HEK293 (cell line): Measurements from ENCODE around the gene ASTN2.

Source experiments
- CTCF ChIA-PET: fragments of 350-600 bp; formaldehyde crosslinking; extraction: SDS; loops from one replicate; lab custom pipeline; 2021; ENCODE audit warnings: antibody characterized with exemption; lab: Yijun Ruan, JAX
- POLR2A ChIA-PET: fragments of 300-600 bp; formaldehyde crosslinking; extraction: SDS; loops from one replicate; lab custom pipeline; 2020; ENCODE audit warnings: antibody characterized with exemption, inconsistent platforms; lab: Yijun Ruan, JAX
- H3K27ac ChIP-seq: fragments of 200-500 bp; sonication (Bioruptor generic); 2 replicates; pipeline ENCODE4 v1.5.1; 2014; ENCODE audit warnings: low read depth, low read length, control low read depth, inconsistent platforms; ENCODE audit errors: extremely low read depth
- H3K36me3 ChIP-seq, 2 experiments: fragments of 200-500 bp in 1 of 2; sonication (Bioruptor generic) in 1 of 2; 1 replicate in 1 of 2; 2 replicates in 1 of 2; pipeline ENCODE4 v1.5.1; 2014 to 2017; ENCODE audit warnings: inconsistent platforms in 2 of 2, low read length in 2 of 2; ENCODE audit not compliant: control insufficient read depth in 2 of 2, insufficient read depth in 1 of 2
- H3K4me1 ChIP-seq: fragments of 200-500 bp; sonication (Bioruptor generic); 2 replicates; pipeline ENCODE4 v1.5.1; 2014; ENCODE audit warnings: mild to moderate bottlenecking, low read length, inconsistent platforms; ENCODE audit not compliant: control insufficient read depth, insufficient read depth
- H3K4me3 ChIP-seq: 2 replicates; pipeline ENCODE4 v1.5.1; 2011; ENCODE audit warnings: low read depth, mild to moderate bottlenecking, control low read depth, low read length, moderate library complexity
- H3K9me3 ChIP-seq: fragments of 200-500 bp; sonication (Bioruptor generic); 2 replicates; pipeline ENCODE4 v1.5.1; 2014; ENCODE audit warnings: low read depth, low read length, inconsistent platforms; ENCODE audit not compliant: control insufficient read depth, insufficient read depth
- BCL11B ChIP-seq: fragments of 450-650 bp; formaldehyde crosslinking; IDR thresholded peaks from 2 replicates; pipeline ENCODE4 v1.5.1; 2016; ENCODE audit warnings: low read depth, missing biosample characterization, missing genetic modification characterization
- HIC1 ChIP-seq: fragments of 450-650 bp; formaldehyde crosslinking; IDR thresholded peaks from 2 replicates; pipeline ENCODE4 v1.5.1; 2016; ENCODE audit warnings: missing biosample characterization, missing genetic modification characterization
- HOXD13 ChIP-seq: sonication (generic); formaldehyde crosslinking; IDR thresholded peaks from 2 replicates; pipeline ENCODE4 v1.8.0; 2022; ENCODE audit warnings: missing genetic modification reagents, borderline replicate concordance
- KLF1 ChIP-seq: fragments of 450-650 bp; formaldehyde crosslinking; IDR thresholded peaks from 2 replicates; pipeline ENCODE4 v1.5.1; 2016; ENCODE audit warnings: missing biosample characterization, missing genetic modification characterization
- PRDM4 ChIP-seq: fragments of 450-650 bp; formaldehyde crosslinking; IDR thresholded peaks from 2 replicates; pipeline ENCODE4 v1.5.1; 2017; ENCODE audit warnings: missing biosample characterization, missing genetic modification characterization
- ZFP3 ChIP-seq: fragments of 450-650 bp; formaldehyde crosslinking; IDR thresholded peaks from 2 replicates; pipeline ENCODE4 v1.5.1; 2016; ENCODE audit warnings: low read depth, missing biosample characterization, missing genetic modification characterization
- ZFP41 ChIP-seq: fragments of 450-650 bp; formaldehyde crosslinking; IDR thresholded peaks from 2 replicates; pipeline ENCODE4 v1.5.1; 2016; ENCODE audit warnings: missing biosample characterization, missing genetic modification characterization, borderline replicate concordance
- ZNF140 ChIP-seq: fragments of 450-650 bp; formaldehyde crosslinking; IDR thresholded peaks from 2 replicates; pipeline ENCODE4 v1.5.1; 2016; ENCODE audit warnings: missing biosample characterization, missing genetic modification characterization
- ZNF214 ChIP-seq: fragments of 450-650 bp; formaldehyde crosslinking; IDR thresholded peaks from 2 replicates; pipeline ENCODE4 v1.5.1; 2017; ENCODE audit warnings: missing biosample characterization, mild to moderate bottlenecking, missing genetic modification characterization, borderline replicate concordance
- ZNF26 ChIP-seq: fragments of 450-650 bp; formaldehyde crosslinking; IDR thresholded peaks from 2 replicates; pipeline ENCODE4 v1.5.1; 2016; ENCODE audit warnings: missing biosample characterization, missing genetic modification characterization
- ZNF266 ChIP-seq: fragments of 450-650 bp; formaldehyde crosslinking; IDR thresholded peaks from 2 replicates; pipeline ENCODE4 v1.5.1; 2016; ENCODE audit warnings: missing biosample characterization, missing genetic modification characterization, low read depth
- ZNF274 ChIP-seq, 2 experiments: fragments of 200-500 bp in 1 of 2; fragments of 450-650 bp in 1 of 2; sonication (Bioruptor generic) in 1 of 2; formaldehyde crosslinking in 1 of 2; IDR thresholded peaks; 2 replicates each; pipeline versions ENCODE4 v1.5.1 to v1.6.1; 2014 to 2016; ENCODE audit warnings: borderline replicate concordance in 1 of 2, inconsistent platforms in 1 of 2, low read length in 1 of 2, missing biosample characterization in 1 of 2, missing genetic modification characterization in 1 of 2
- ZNF302 ChIP-seq: fragments of 450-650 bp; formaldehyde crosslinking; IDR thresholded peaks from 2 replicates; pipeline ENCODE4 v1.5.1; 2016; ENCODE audit warnings: missing biosample characterization, missing genetic modification characterization, low read depth
- ZNF341 ChIP-seq: fragments of 450-650 bp; formaldehyde crosslinking; IDR thresholded peaks from 2 replicates; pipeline ENCODE4; 2016; ENCODE audit warnings: low read depth, missing biosample characterization, missing genetic modification characterization
- ZSCAN30 ChIP-seq: fragments of 450-650 bp; IDR thresholded peaks from 2 replicates; pipeline ENCODE4 v1.5.1; 2018; ENCODE audit warnings: missing biosample characterization, mild to moderate bottlenecking, missing genetic modification characterization, moderate library complexity
- ZXDB ChIP-seq: fragments of 450-650 bp; formaldehyde crosslinking; IDR thresholded peaks from 2 replicates; pipeline ENCODE4 v1.5.1; 2016; ENCODE audit warnings: missing biosample characterization, missing genetic modification characterization
- TF ChIP-seq, protein P1 (sequence below): fragments of 450-650 bp; formaldehyde crosslinking; IDR thresholded peaks from 2 replicates; pipeline ENCODE4 v1.5.1; 2016; ENCODE audit warnings: missing biosample characterization, missing genetic modification characterization
- TF ChIP-seq, protein P2 (sequence below): fragments of 450-650 bp; formaldehyde crosslinking; IDR thresholded peaks from 2 replicates; pipeline ENCODE4 v1.5.1; 2017; ENCODE audit warnings: missing biosample characterization, missing genetic modification characterization
- TF ChIP-seq, protein P3 (sequence below): fragments of 450-650 bp; formaldehyde crosslinking; IDR thresholded peaks from 2 replicates; pipeline ENCODE4 v1.5.1; 2017; ENCODE audit warnings: missing biosample characterization, missing genetic modification characterization

The ASTN2 gene

DNA sequence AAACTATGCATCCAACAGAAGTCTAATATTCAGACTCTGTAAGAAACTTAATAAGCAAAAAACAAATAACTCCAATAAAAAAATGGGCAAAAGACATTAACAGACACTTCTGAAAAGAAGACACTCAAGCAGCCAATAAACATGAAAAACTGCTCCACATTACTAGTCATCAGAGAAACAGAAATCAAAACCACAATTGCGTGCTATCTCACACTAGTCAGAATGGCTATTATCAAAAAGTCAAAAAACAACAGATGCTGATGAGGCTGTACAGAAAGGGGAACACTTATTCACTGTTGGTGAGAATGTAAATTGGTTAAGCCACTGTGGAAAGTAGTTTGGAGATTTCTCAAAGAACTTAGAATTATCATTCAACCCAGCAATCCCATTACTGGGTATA, 829.0 kb downstream of the ASTN2 start (continued):
- TF ChIP-seq, protein P1, sequence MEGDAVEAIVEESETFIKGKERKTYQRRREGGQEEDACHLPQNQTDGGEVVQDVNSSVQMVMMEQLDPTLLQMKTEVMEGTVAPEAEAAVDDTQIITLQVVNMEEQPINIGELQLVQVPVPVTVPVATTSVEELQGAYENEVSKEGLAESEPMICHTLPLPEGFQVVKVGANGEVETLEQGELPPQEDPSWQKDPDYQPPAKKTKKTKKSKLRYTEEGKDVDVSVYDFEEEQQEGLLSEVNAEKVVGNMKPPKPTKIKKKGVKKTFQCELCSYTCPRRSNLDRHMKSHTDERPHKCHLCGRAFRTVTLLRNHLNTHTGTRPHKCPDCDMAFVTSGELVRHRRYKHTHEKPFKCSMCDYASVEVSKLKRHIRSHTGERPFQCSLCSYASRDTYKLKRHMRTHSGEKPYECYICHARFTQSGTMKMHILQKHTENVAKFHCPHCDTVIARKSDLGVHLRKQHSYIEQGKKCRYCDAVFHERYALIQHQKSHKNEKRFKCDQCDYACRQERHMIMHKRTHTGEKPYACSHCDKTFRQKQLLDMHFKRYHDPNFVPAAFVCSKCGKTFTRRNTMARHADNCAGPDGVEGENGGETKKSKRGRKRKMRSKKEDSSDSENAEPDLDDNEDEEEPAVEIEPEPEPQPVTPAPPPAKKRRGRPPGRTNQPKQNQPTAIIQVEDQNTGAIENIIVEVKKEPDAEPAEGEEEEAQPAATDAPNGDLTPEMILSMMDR (tag by site-specific recombination), result no peak
- TF ChIP-seq ZNF140 (tag by site-specific recombination), result no peak
- TF ChIP-seq, all 188 proteins: peak for 0

DNA sequence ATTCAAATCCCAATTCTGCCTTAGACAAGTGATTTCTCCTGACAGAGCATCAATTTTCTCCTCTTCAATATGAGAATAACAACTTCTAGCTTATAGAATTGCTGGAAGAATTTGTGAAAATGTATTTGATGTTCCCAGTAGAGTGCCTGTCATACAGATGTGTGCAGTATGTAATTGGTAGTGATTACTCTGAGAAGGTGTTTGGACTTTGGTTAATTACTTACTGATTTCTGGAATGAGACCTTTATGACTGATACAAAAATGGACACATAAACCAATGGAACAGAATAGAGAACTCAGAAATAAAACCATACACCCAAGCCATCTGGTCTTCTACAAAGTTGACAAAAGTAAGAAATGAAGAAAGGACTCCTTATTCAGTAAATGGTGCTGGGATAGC, 829.7 kb downstream of the ASTN2 start:
- ChIA-PET CTCF (no interaction called here), POLR2A (no interaction called here)
- Histone ChIP-seq H3K4me3 (no peak overlapping the region), H3K27ac (no peak overlapping the region), H3K4me1 (no peaks in the 10 kb centered on the region), H3K9me3 (no peaks in the 10 kb centered on the region), H3K36me3 (no peaks in the 10 kb centered on the region)
- TF ChIP-seq ZNF26 (no peak), HIC1 (tag by site-specific recombination) (no peak), ZSCAN30 (tag by site-specific recombination) (no peak), ZXDB (tag by site-specific recombination) (no peak), ZFP41 (no peak)
- TF ChIP-seq, protein P2, sequence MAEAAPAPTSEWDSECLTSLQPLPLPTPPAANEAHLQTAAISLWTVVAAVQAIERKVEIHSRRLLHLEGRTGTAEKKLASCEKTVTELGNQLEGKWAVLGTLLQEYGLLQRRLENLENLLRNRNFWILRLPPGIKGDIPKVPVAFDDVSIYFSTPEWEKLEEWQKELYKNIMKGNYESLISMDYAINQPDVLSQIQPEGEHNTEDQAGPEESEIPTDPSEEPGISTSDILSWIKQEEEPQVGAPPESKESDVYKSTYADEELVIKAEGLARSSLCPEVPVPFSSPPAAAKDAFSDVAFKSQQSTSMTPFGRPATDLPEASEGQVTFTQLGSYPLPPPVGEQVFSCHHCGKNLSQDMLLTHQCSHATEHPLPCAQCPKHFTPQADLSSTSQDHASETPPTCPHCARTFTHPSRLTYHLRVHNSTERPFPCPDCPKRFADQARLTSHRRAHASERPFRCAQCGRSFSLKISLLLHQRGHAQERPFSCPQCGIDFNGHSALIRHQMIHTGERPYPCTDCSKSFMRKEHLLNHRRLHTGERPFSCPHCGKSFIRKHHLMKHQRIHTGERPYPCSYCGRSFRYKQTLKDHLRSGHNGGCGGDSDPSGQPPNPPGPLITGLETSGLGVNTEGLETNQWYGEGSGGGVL (tag by site-specific recombination), result no peak

GRCh38 chr9:116580853-116581252, 834.0 kb downstream of the ASTN2 start:
- Histone ChIP-seq H3K27ac (no peak overlapping the region), H3K36me3 (no peaks in the 10 kb centered on the region), H3K9me3 (no peaks in the 10 kb centered on the region), H3K4me1 (no peaks in the 10 kb centered on the region), H3K4me3 (no peak overlapping the region)
- CTCF ChIA-PET, result interaction anchor here (1.1 to 1.7 kb wide), 3 partner anchors 9 to 991 kb away, joined by 3 to 6 read pairs (median 3); no protein-coding TSS in a partner anchor
- POLR2A ChIA-PET, result interaction anchor here (0.6 kb wide), 1 partner anchor 699 kb away, joined by 3 read pairs; no protein-coding TSS in a partner anchor
- TF ChIP-seq ZNF274 (IDR thresholded peaks at IDR 0.05; ENCODE audit: low read length) (no peak), ZNF274 (tag by site-specific recombination; IDR thresholded peaks at IDR 0.05; ENCODE audit: borderline replicate concordance) (no peak), ZNF302 (tag by site-specific recombination) (no peak), HOXD13 (no peak), ZFP3 (tag by site-specific recombination) (no peak), KLF1 (tag by site-specific recombination) (no peak), ZNF214 (no peak), ZNF341 (tag by site-specific recombination) (no peak), ZNF266 (tag by site-specific recombination) (no peak), ZNF26 (no peak), BCL11B (tag by site-specific recombination) (no peak), PRDM4 (no peak)
- TF ChIP-seq, protein P3, sequence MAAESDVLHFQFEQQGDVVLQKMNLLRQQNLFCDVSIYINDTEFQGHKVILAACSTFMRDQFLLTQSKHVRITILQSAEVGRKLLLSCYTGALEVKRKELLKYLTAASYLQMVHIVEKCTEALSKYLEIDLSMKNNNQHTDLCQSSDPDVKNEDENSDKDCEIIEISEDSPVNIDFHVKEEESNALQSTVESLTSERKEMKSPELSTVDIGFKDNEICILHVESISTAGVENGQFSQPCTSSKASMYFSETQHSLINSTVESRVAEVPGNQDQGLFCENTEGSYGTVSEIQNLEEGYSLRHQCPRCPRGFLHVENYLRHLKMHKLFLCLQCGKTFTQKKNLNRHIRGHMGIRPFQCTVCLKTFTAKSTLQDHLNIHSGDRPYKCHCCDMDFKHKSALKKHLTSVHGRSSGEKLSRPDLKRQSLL (tag by site-specific recombination), result no peak
